Activated naive CD8-positive, alpha-beta T cell treated with anti-CD3 and anti-CD28 coated beads for 36 hours (primary cell): ENCODE results near the gene SKOR1. TPM values are rescaled to one million over a fixed set of nuclear protein-coding genes. Genes with fewer than 3 reads are reported as not detected.

ENCODE experiments used
- DNase-seq: peaks from one replicate; pipeline ENCODE4 v3.0.0; 2021
- H3K27ac Mint-ChIP-seq: one replicate; pipeline ENCODE4 v1.8.0; 2022; ENCODE audit warnings: mild to moderate bottlenecking, moderate library complexity, mixed read lengths
- H3K27me3 Mint-ChIP-seq: one replicate; pipeline ENCODE4 v1.8.0; 2022; ENCODE audit warnings: mild to moderate bottlenecking, mixed read lengths
- H3K36me3 Mint-ChIP-seq: one replicate; pipeline ENCODE4 v1.8.0; 2021; ENCODE audit warnings: mild to moderate bottlenecking, mixed read lengths
- H3K4me1 Mint-ChIP-seq: one replicate; pipeline ENCODE4 v1.8.0; 2021; ENCODE audit warnings: mixed read lengths
- H3K4me3 Mint-ChIP-seq: one replicate; pipeline ENCODE4 v1.8.0; 2022; ENCODE audit warnings: mild to moderate bottlenecking, moderate library complexity, mixed read lengths
- H3K9me3 Mint-ChIP-seq: one replicate; pipeline ENCODE4 v1.8.0; 2022; ENCODE audit warnings: mixed read lengths
- total RNA-seq, 2 experiments: library from RNA; stranded (reverse); gene quantifications; one replicate each; pipeline ENCODE4 v1.2.3, GENCODE V29; 2021

The SKOR1 gene
- total RNA-seq, 2 experiments from 2014 or later, result 0.16 to 0.30 TPM

DNA sequence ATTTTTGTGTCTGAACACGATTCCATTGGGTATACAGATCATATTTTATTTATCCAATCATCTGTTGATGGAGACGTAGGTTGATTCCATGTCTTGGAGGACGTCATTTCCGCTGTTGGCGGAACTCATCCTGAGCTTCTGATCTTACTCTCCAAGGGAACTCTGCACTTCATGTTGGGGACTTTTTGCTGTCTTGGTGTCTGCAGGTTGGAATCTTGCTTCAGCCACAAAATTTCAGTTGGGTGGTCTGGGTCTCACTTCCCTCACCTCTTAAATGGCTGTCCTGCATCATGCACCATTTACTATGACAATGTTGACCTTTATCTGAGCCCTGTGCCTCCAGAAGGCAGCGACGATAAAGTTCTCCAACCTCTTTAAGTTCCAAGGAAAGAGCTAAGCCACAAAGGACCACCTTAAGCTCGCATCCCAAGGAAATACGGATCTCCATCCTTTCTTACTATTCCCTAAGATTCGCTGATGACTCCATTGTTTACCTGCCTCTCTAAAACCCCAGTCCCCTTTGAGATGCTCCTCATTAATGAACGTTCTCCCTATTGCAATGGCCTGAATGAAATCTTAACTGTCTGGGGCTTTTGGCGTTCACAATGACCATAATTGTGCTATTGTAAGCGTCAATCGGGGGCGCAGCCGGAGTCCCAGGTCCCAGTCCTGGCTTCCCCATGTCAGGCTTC lies 37.6 kb downstream of the SKOR1 start:
- Mint-ChIP-seq H3K9me3 (no peaks in the 10 kb centered on the region), H3K27me3 (peaks cover 20% of the 10 kb centered on the region), H3K27ac (no peak overlapping the region), H3K36me3 (no peaks in the 10 kb centered on the region), H3K4me3 (peak overlapping the region; percentile 19), H3K4me1 (peaks cover 3% of the 10 kb centered on the region)
- DNase-seq, result no peak

DNA sequence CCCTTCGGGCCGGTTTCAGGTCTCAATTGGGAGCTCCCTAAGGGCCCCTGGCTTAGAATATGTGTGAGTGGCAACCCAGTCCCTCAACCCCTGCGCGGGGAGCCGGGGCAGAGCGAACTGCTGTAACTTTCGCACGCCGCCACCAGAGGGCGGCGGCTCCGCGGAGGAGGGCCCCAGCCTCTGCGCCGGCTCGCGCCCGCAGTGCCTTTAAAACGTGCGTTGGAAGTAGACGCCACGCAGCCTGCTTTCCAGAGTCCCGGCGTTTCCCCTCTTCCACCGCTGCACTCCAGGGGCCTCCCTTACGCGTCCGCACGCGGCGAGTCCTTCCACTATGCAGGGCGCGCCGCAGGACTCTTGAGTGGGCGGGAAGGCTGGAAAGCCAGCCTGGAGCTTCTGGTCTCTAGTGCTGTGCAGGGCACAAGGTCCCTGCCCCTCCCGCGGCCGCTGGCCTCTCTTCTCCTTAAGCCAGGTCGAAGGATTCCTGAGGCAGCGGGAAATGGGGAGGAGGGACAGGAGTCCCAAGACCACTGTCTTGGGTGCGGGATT lies 38.2 kb downstream of the SKOR1 start:
- Mint-ChIP-seq H3K4me1 (peaks cover 3% of the 10 kb centered on the region), H3K36me3 (no peaks in the 10 kb centered on the region), H3K27ac (no peak overlapping the region), H3K9me3 (no peaks in the 10 kb centered on the region), H3K4me3 (peak overlapping the region; percentile 43), H3K27me3 (peaks cover 20% of the 10 kb centered on the region)
- peak; percentile 76 for DNase-seq

DNA sequence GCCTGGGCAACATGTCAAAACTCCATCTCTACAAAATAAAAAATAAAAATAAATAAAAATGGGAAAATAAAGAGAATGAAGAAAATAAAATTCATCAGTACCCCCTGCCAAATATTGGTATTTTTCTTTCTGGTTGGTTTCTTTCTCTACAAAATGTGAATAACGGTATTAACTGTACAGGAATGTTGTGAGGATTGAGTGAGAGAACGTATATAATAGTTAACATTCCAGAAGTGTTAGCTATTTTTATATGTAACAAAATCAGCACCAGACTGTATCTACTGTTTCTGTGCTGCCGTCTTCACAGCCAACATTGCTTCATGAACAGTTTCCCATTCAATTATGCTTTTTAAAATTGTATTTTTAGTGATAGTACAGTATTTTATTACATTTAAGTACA lies 40.0 kb downstream of the SKOR1 start:
- peaks cover 6% of the 10 kb centered on the region for H3K9me3 Mint-ChIP-seq
- no peak for DNase-seq
- H3K27me3 Mint-ChIP-seq, result peaks cover 20% of the 10 kb centered on the region
- peaks cover 7% of the 10 kb centered on the region for H3K4me1 Mint-ChIP-seq
- H3K36me3 Mint-ChIP-seq, result no peaks in the 10 kb centered on the region
- no peak overlapping the region for H3K27ac Mint-ChIP-seq
- no peak overlapping the region for H3K4me3 Mint-ChIP-seq

DNA sequence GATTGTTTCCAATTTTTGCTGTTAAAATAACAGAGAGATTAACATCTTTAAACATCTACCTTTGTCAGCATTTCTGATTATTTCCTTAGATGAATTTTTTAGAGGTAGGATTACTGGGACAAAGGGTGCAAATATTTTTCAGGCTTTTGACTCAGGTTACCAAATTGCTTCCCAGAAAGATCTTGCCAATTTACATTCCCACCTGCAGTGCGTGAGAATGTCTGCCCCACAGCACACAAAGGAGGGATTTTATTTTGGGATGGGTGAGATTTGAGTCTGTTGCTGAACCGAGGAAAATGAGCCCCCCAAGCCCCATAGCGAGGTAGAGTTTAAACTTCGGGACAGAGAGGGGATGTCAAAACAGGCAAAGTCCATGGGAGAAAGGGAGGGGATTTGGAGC lies 40.5 kb downstream of the SKOR1 start:
- Mint-ChIP-seq H3K27ac (no peak overlapping the region), H3K27me3 (peaks cover 24% of the 10 kb centered on the region), H3K9me3 (peaks cover 7% of the 10 kb centered on the region), H3K4me1 (peaks cover 7% of the 10 kb centered on the region), H3K4me3 (no peak overlapping the region), H3K36me3 (no peaks in the 10 kb centered on the region)
- DNase-seq, result no peak

DNA sequence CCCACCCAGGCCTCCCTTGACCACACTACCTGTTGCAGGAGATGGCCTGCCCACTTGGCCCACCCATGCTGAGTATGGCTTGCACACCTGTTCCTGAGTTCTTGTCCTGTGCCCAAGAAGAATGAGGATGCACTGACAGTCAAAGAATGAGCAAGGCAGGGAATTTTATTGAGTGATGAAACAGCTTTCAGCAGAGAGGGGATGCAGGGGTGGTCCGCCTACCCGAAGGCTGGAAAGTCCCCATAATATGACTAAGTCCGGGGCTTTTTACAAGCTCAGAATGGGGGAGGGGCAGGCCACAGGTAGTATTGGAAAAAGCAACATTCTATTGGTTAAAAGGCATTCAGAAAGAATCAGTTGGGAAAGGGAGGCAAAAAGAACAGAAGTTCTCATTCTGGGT lies 44.4 kb downstream of the SKOR1 start:
- H3K4me1 Mint-ChIP-seq, result peaks cover 3% of the 10 kb centered on the region
- no peaks in the 10 kb centered on the region for H3K36me3 Mint-ChIP-seq
- DNase-seq, result no peak
- no peak overlapping the region for H3K4me3 Mint-ChIP-seq
- peaks cover 15% of the 10 kb centered on the region for H3K27me3 Mint-ChIP-seq
- H3K27ac Mint-ChIP-seq, result no peak overlapping the region
- peaks cover 25% of the 10 kb centered on the region for H3K9me3 Mint-ChIP-seq

DNA sequence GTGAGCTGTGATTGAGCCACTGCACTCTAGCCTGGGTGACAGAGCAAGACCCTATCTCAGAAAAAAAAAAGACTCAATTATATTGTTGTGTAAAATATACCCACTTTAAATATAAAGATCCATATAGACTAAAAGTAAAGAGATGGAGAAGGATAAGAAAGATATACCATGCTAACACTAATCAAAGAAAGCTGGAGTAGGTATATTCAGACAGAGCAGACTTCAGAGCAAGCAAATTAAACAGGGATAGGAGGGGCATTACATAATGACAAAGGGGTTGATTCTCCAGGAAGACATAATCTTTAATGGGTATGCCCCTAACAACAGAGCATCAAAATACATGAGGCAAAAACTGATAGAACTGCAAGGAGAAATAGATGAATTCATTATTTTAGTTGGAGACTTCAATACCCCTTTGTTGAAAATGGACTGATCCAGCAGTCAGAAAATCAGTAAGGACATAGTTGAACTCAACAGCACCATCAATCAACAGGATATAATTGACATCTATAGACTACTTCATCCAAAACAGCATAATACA lies 45.6 kb downstream of the SKOR1 start:
- peaks cover 25% of the 10 kb centered on the region for H3K9me3 Mint-ChIP-seq
- DNase-seq, result no peak
- H3K36me3 Mint-ChIP-seq, result no peaks in the 10 kb centered on the region
- peaks cover 14% of the 10 kb centered on the region for H3K27me3 Mint-ChIP-seq
- peaks cover 3% of the 10 kb centered on the region for H3K4me1 Mint-ChIP-seq
- H3K27ac Mint-ChIP-seq, result no peak overlapping the region
- no peak overlapping the region for H3K4me3 Mint-ChIP-seq

DNA sequence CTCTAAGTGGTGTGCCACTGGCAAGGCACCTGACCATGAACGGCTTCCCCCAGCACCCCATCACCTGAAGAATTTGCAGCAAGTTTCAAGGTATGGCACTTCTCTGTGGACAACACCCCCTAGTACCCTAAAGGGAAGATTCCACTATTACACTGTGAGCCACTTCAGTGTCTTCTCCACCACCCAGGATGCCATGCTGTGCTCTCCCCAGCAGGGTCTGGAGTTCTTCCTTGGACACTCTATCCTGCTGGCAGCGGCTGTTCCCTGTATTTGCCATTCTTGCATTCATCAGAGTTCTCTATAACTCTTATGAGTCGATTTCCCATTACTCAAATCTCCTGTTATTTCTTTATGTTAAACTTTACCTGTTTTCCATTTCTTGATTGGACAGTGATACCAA lies 48.5 kb downstream of the SKOR1 start:
- Mint-ChIP-seq H3K27me3 (peaks cover 26% of the 10 kb centered on the region), H3K36me3 (no peaks in the 10 kb centered on the region), H3K9me3 (peaks cover 25% of the 10 kb centered on the region), H3K4me3 (no peak overlapping the region), H3K27ac (no peak overlapping the region), H3K4me1 (peaks cover 3% of the 10 kb centered on the region)
- no peak for DNase-seq

DNA sequence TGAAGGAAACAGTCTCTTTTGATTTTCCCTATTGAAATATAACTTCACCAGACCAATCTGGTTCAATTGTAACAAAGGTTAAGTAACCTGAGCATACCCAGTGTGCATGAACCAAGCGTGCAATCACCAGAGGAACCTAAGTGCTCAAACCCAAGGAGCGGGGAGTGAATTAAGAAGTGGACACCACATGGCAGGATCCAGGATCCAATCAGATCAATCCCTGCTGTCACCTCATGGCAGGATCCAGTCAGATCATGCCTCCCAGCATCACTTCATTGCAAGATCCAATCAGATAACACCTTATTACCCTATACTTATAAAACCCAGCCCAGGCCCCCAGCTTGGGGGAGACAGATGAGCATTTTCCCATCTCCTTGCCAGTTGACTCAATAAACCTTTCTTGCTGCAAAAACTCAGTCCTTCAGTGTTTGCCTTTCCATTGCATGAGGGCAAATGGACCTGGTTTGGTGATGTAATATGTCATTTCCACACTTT lies 53.5 kb downstream of the SKOR1 start:
- DNase-seq, result no peak
- Mint-ChIP-seq H3K36me3 (no peaks in the 10 kb centered on the region), H3K9me3 (peaks cover 3% of the 10 kb centered on the region), H3K27me3 (peaks cover 27% of the 10 kb centered on the region), H3K4me3 (no peak overlapping the region), H3K27ac (no peak overlapping the region), H3K4me1 (peaks cover 10% of the 10 kb centered on the region)

DNA sequence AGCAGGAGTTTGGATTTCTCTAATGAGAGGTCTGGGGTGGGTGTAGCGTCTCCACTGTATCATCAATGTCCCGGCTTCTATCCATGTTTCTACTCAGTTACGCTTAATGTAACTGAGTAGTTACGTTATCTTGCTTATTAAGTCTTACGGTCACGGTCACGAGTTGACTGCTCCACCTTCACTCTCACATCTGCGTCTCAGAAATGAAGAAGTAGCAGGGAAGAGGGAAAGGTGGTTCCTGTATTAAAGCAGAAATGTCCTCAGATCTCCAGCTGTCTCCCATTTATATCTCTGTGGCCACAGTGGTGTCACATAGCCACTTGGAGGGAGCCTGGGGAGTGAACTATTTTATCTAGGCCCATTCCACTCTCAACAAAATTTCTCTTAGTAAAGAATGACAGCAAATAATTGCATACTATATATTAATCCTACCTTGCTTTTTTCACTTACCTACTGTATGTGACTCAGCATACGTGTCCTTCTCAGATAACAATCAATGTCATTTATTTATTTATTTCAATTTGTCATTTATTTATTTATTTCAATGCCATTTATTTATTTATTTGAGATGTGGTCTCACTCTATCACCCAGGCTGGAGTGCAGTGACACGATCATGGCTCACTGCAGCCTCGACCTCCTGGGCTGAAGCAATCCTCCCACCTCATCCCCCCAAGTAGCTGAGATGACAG lies 54.3 kb downstream of the SKOR1 start:
- Mint-ChIP-seq H3K9me3 (no peaks in the 10 kb centered on the region), H3K36me3 (no peaks in the 10 kb centered on the region), H3K4me3 (no peak overlapping the region), H3K27ac (no peak overlapping the region), H3K27me3 (peaks cover 24% of the 10 kb centered on the region), H3K4me1 (peaks cover 10% of the 10 kb centered on the region)
- DNase-seq, result no peak

DNA sequence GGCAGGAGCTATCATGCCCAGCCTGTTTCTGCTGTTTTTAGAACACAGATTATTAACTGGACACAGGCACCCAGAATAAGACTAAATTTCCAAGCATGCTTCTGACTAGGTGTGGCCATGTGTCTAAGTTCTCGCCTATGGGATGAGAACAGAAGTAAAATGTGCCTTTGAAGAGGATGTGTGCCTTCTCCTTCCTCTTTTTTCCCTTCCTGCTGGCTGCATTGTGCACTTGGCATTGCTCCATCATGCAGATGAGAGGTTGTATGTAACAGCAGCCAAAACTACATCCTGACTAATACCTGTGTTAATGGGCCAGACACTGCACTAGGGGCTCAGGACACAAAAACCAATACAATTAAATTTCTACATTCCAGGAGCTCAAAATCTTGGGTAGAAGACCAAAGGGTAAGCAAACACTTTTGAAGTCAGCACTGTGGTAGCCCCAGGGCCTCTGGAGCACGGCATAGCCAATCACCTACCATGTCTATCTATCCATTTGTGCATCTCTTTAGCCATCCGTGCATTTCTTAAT lies 55.4 kb downstream of the SKOR1 start:
- Mint-ChIP-seq H3K27me3 (peaks cover 29% of the 10 kb centered on the region), H3K4me3 (no peak overlapping the region), H3K36me3 (no peaks in the 10 kb centered on the region), H3K4me1 (peaks cover 14% of the 10 kb centered on the region), H3K9me3 (no peaks in the 10 kb centered on the region), H3K27ac (no peak overlapping the region)
- no peak for DNase-seq

DNA sequence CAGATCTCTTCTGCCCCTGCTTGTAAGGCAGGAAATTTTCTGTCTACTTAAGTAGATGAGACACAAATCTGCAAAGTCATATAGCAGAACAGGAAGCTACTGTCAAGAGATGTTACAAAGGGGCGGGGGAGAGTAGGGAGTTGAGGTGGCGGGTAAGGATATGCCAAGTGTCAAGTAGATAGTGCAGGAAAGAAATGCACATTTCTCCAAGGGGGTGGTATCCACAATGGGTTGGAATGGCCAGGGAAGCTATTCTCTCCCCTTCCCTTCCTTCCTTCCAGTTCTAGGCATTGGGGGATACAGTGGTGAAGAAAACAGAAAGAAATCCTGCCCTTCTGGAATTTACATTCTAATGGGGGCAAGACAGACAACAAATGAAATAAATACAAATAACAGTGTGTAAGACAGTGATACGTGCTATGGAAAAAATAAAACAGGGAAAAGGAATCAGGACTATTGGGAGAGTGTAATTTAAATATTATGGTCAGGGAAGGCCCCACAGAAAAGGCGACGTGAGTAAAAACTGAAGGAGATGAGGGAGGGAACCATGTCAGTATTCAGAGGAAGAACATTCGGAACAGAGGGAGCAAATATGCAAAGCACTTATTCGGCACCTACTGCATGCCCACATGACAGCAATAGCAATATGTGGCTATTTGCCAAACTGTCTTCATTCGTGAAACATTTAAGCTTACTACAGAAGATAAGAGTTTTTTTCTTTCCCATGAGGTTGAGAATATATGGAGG lies 57.4 kb downstream of the SKOR1 start:
- no peak for DNase-seq
- H3K4me1 Mint-ChIP-seq, result peaks cover 14% of the 10 kb centered on the region

DNA sequence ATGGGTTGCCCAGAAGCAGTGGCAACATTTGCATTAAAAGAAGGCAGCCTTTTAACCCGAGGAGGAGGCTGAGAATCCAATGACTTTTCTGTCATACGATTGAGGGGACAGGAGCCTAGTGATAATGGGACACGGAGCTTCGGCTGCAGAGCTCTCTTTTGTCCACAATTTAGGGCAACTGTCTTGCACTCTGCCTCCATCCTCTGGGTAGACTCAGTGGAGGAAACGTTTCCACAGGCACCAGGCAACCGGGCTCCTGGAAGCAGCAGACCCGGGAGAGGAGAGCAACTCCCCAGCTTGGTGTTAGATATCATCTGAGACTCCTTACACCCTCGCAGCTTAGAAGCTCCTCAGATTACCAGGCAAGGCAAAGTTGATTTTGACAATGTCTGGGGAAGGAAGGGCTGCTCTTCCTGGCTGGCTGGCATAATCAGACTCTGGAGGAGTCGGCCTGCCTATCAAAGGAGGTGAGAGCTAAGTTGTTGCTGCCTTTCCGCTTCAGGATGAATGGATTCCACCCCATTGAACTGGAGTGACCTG lies 58.0 kb downstream of the SKOR1 start:
- Mint-ChIP-seq H3K27me3 (peaks cover 24% of the 10 kb centered on the region), H3K4me3 (no peak overlapping the region), H3K9me3 (no peaks in the 10 kb centered on the region), H3K36me3 (no peaks in the 10 kb centered on the region), H3K4me1 (peaks cover 14% of the 10 kb centered on the region), H3K27ac (no peak overlapping the region)
- DNase-seq, result no peak

More for the DNA sequence above, 57.4 kb downstream of the SKOR1 start:
- Mint-ChIP-seq H3K36me3 (no peaks in the 10 kb centered on the region), H3K4me3 (no peak overlapping the region), H3K27ac (peak overlapping the region; percentile 21), H3K9me3 (no peaks in the 10 kb centered on the region), H3K27me3 (peaks cover 27% of the 10 kb centered on the region)

DNA sequence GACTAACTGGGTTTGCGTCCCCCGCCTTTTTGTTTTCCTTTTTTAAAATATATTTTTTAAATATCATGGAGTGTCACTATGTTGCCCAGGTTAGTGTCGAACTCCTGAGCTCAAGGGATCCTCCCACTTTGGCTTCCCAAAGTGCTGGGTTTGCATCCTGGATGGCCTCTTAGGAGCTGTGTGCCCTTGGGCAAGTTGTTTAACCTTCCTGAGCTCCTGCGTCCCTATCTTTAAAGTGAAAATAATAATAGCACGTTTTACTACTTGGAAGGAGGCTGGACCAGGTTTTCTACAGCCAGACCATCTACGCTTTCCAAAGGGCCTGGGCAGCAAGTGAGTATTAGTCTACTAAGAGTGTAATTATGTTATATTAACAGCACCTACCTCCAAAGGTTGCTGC lies 58.7 kb downstream of the SKOR1 start:
- Mint-ChIP-seq H3K36me3 (no peaks in the 10 kb centered on the region), H3K9me3 (no peaks in the 10 kb centered on the region), H3K4me3 (no peak overlapping the region), H3K4me1 (peaks cover 14% of the 10 kb centered on the region), H3K27ac (no peak overlapping the region), H3K27me3 (peaks cover 19% of the 10 kb centered on the region)
- no peak for DNase-seq
